OCI-LY1 (cell line): ENCODE results near the gene KCNN3.

Experiments
- H2AFZ ChIP-seq: fragments of 200-600 bp; sonication (generic), shearing (Covaris generic); 2 replicates; pipeline ENCODE4 v1.6.0; 2014; ENCODE audit warnings: antibody characterized with exemption, mild to moderate bottlenecking, low read length
- H3F3A ChIP-seq: fragments of 200-600 bp; sonication (generic), shearing (Covaris generic); 2 replicates; pipeline ENCODE4 v1.6.0; 2014; ENCODE audit warnings: mild to moderate bottlenecking, antibody characterized with exemption, low read length, moderate library complexity; ENCODE audit not compliant: insufficient read depth
- H3K27ac ChIP-seq: fragments of 200-600 bp; sonication (generic); 2 replicates; pipeline ENCODE4 v1.5.1; 2014; ENCODE audit warnings: low read length, mixed run types, mild to moderate bottlenecking, low read depth; ENCODE audit not compliant: poor library complexity, severe bottlenecking
- H3K27me3 ChIP-seq: fragments of 200-600 bp; sonication (generic); 2 replicates; pipeline ENCODE4 v1.6.0; 2014; ENCODE audit warnings: antibody characterized with exemption, mild to moderate bottlenecking, low read length, moderate library complexity; ENCODE audit not compliant: insufficient read depth
- H3K36me3 ChIP-seq: fragments of 200-600 bp; sonication (generic); 2 replicates; pipeline ENCODE4 v1.6.1; 2014; ENCODE audit warnings: mild to moderate bottlenecking, antibody characterized with exemption, low read length, moderate library complexity, mixed read lengths; ENCODE audit not compliant: insufficient read depth
- H3K4me1 ChIP-seq: fragments of 200-600 bp; sonication (generic); 2 replicates; pipeline ENCODE4 v1.5.1; 2014; ENCODE audit warnings: mild to moderate bottlenecking, low read length, moderate library complexity; ENCODE audit not compliant: insufficient read depth, severe bottlenecking
- H3K4me2 ChIP-seq: fragments of 200-600 bp; sonication (generic), shearing (Covaris generic); 2 replicates; pipeline ENCODE4 v1.6.1; 2014; ENCODE audit warnings: low read length
- H3K4me3 ChIP-seq: fragments of 200-600 bp; sonication (generic); 2 replicates; pipeline ENCODE4 v1.5.1; 2014; ENCODE audit warnings: low read length, low read depth, mild to moderate bottlenecking, mixed read lengths; ENCODE audit not compliant: poor library complexity, severe bottlenecking
- H3K79me2 ChIP-seq: fragments of 200-600 bp; shearing (Covaris generic); 2 replicates; pipeline ENCODE4 v1.6.1; 2016; ENCODE audit warnings: mixed run types, low read length, mixed read lengths; ENCODE audit not compliant: insufficient read depth
- H3K9ac ChIP-seq: fragments of 200-600 bp; sonication (generic), shearing (Covaris generic); 2 replicates; pipeline ENCODE4 v1.6.1; 2014; ENCODE audit warnings: mild to moderate bottlenecking, low read length, mixed read lengths
- H3K9me2 ChIP-seq: fragments of 200-600 bp; sonication (generic), shearing (Covaris generic); 2 replicates; pipeline ENCODE4 v1.6.1; 2014; ENCODE audit warnings: low read depth, mild to moderate bottlenecking, low read length, mixed read lengths
- H3K9me3 ChIP-seq: fragments of 200-600 bp; shearing (Covaris generic); 2 replicates; pipeline ENCODE4 v1.6.1; 2014; ENCODE audit warnings: low read length, mixed read lengths
- H4K20me1 ChIP-seq: fragments of 200-600 bp; sonication (generic), shearing (Covaris generic); 2 replicates; pipeline ENCODE4 v1.6.0; 2016; ENCODE audit warnings: mild to moderate bottlenecking, low read length; ENCODE audit not compliant: insufficient read depth
- CTCF ChIP-seq: fragments of 200-600 bp; sonication (generic), shearing (Covaris generic); IDR thresholded peaks from 2 replicates; pipeline ENCODE4 v1.5.1; 2017; ENCODE audit warnings: mild to moderate bottlenecking, antibody characterized with exemption, low read length, moderate library complexity, mixed read lengths
- EZH2 ChIP-seq: fragments of 200-600 bp; sonication (generic), shearing (Covaris generic); IDR thresholded peaks from 2 replicates; pipeline ENCODE4 v1.8.0; 2017; ENCODE audit warnings: borderline replicate concordance, mixed run types, mild to moderate bottlenecking, antibody characterized with exemption, low read length, moderate library complexity, mixed read lengths

KCNN3 gene

DNA sequence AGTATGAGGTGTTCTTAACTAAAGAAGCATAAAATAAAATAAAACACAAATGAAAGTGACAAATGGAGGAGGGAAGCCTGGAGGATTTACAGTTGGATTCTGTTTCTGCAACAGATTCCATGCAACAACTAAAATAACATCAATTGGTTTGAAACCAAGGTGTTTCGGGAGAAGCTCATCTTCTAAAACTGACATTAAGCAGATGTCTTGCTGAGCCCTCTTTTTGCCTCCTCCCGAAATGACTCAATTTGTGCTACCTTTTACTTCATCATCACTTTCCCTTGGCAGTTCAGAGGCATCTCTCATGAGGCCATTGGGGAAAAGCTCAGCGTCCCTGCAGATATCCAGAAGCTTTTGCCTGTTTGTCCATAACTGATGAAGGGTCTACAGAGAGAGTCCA lies 140.5 kb downstream of the KCNN3 start:
- no peaks in the 10 kb centered on the region for H4K20me1 ChIP-seq
- H3K79me2 ChIP-seq = no peaks in the 10 kb centered on the region
- H3K36me3 ChIP-seq = peaks cover 83% of the 10 kb centered on the region; the same call in 1 of the 2 replicates
- no peak for TF ChIP-seq EZH2
- no peak for TF ChIP-seq CTCF
- no peaks in the 10 kb centered on the region for H3F3A ChIP-seq
- H3K4me2 ChIP-seq = no peak overlapping the region
- no peaks in the 10 kb centered on the region for H3K27me3 ChIP-seq
- H3K9ac ChIP-seq = no peak overlapping the region
- H3K9me3 ChIP-seq = no peaks in the 10 kb centered on the region
- no peaks in the 10 kb centered on the region for H3K9me2 ChIP-seq
- no peaks in the 10 kb centered on the region for H3K4me1 ChIP-seq
- no peak overlapping the region for H3K4me3 ChIP-seq
- H2AFZ ChIP-seq = no peak overlapping the region
- no peak overlapping the region for H3K27ac ChIP-seq

- Histone ChIP-seq H2AFZ (no peak overlapping the region), H3F3A (no peaks in the 10 kb centered on the region), H3K4me1 (no peaks in the 10 kb centered on the region), H3K4me3 (no peak overlapping the region), H4K20me1 (no peaks in the 10 kb centered on the region), H3K27me3 (no peaks in the 10 kb centered on the region), H3K4me2 (no peak overlapping the region), H3K9ac (no peak overlapping the region), H3K79me2 (no peaks in the 10 kb centered on the region), H3K27ac (no peak overlapping the region), H3K36me3 (peaks cover 86% of the 10 kb centered on the region; the same call in 1 of the 2 replicates), H3K9me3 (no peaks in the 10 kb centered on the region), H3K9me2 (no peaks in the 10 kb centered on the region)
- TF ChIP-seq EZH2 = no peak
- TF ChIP-seq CTCF = no peak
Observed at GRCh38 chr1:154729031-154729442, 141.0 kb downstream of the KCNN3 start.

GRCh38 chr1:154726896-154727753 lies 143.0 kb downstream of the KCNN3 start:
- Histone ChIP-seq H3K4me2 (no peak overlapping the region), H4K20me1 (no peaks in the 10 kb centered on the region), H3K79me2 (no peaks in the 10 kb centered on the region), H3F3A (no peaks in the 10 kb centered on the region), H3K9me3 (no peaks in the 10 kb centered on the region), H2AFZ (no peak overlapping the region), H3K27me3 (no peaks in the 10 kb centered on the region), H3K9me2 (no peaks in the 10 kb centered on the region), H3K36me3 (peaks cover 90% of the 10 kb centered on the region), H3K4me3 (no peak overlapping the region), H3K9ac (no peak overlapping the region), H3K4me1 (no peaks in the 10 kb centered on the region), H3K27ac (no peak overlapping the region)
- TF ChIP-seq CTCF (no peak), EZH2 (no peak)
